Measurements from ENCODE around the gene TANGO6.
"Not testable (repeated sequence)": the region's sequence is repeated elsewhere in the genome, so short reads cannot be mapped to it uniquely, and the experiment has no call there.

Gene TANGO6

GRCh38 chr16:68843482-68844210 is at the start of gene TANGO6:
Gene TANGO6, plus strand, starts transcription at chr16:68843531. Its CDS starts 87 bp downstream, at chr16:68843618.
- in situ Hi-C loops (cut with MboI; ENCODE audit: low sequenced_read_pairs): no loop called here

- in situ Hi-C loops (cut with MboI; ENCODE audit: low sequenced_read_pairs): no loop called here
These were observed 44.9 kb upstream of the TANGO6 start for GRCh38 chr16:68798398-68798797.

DNA sequence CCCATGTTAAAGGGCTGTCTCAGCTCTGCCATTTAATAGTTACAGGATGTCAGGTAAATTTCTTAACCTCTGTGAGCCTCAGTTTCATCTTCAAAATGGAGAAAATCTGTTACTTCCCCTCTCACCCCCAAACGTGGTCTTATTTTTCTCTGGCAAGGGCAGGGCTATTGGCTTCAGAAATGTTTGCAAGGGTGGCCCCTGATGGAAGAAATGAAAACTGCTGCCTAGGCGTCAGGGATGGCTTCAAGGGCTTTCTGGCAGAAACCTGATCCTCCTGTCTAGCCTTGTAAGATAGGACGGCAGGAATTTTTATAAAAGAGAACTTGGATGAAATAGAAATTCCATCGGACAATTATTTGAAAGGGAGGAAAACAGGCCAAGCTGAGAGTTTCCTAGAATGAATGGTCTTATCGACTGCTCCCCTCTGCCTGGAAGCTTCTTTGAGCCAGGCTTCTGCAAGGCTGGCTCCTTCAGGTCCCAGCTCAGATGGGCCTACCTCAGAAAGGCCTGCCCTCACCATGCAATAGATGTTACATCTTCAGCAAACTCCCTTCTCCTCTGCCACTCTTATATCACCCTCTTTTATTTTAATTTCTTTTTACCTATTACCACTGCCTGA is 43.0 kb upstream of the TANGO6 start:
- in situ Hi-C loops (cut with MboI; ENCODE audit: low sequenced_read_pairs): no loop called here

DNA sequence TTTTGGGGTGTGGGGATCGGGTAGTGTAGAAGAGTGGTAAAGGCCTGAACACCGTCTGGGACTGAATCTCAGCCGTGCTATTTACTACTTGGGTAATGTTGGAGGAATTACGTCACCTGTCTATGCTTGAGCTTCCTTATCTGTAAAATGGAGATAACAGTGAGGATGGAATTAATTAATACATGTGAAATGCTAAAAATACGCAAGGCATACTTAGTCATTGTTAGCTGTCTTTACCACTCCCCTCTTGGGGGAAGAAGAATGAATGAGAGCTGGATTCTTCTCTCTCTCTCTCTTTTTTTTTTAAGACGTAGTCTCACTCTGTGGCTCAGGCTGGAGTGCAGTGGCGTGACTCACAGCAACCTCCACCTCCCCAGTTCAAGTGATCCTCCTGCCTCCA is 41.1 kb upstream of the TANGO6 start:
- in situ Hi-C loops (cut with MboI; ENCODE audit: low sequenced_read_pairs): no loop called here

DNA sequence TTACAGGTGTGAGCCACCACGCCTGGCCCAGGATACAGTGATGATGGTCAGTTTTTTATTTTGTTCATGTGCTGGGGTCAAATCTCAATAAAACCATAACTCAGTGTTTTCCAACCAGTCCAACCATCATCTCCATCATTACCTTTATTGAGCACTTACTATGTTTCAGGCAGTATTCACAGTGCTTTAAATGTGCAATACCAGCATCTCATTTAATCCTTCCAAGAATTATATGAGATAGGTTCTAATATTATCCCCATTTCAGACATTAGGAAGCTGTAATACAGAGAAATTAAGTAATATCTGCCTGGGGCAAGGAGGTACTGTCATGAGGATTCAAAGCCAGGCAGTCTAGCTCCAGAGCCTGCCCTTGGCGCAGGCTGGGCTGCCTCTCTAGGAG is 36.9 kb upstream of the TANGO6 start:
- in situ Hi-C loops (cut with MboI; ENCODE audit: low sequenced_read_pairs): no loop called here

GRCh38 chr16:68806981-68807380 is 36.4 kb upstream of the TANGO6 start:
- in situ Hi-C loops (cut with MboI; ENCODE audit: low sequenced_read_pairs): no loop called here

- in situ Hi-C loops (cut with MboI; ENCODE audit: low sequenced_read_pairs): no loop called here
These were observed 28.8 kb upstream of the TANGO6 start for GRCh38 chr16:68814516-68814915.

- in situ Hi-C loops (cut with MboI; ENCODE audit: low sequenced_read_pairs): no loop called here
These were observed 19.8 kb upstream of the TANGO6 start for GRCh38 chr16:68823401-68824135.

DNA sequence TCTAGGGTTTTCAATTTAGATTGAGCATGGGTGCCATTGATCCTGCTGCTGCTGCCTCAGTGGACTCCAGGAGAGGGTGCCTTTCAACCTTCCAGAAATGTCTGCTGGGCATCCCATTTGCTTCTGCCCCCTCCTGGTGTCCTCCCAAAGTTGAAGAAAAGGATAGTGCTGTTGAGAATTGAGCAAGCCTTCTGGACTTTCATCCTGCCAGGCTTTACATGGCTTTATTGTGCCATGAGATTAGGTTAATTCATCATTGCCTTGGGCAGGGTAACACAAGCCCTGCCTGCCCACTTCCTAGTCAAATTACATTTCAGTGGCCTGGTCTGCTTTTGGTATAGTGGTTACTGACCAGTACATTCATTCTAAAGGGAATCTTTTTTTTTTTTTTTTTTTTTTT is 17.9 kb upstream of the TANGO6 start:
- in situ Hi-C loops (cut with MboI; ENCODE audit: low sequenced_read_pairs): no loop called here

GRCh38 chr16:68826652-68827051 is 16.7 kb upstream of the TANGO6 start:
- in situ Hi-C loops (cut with MboI; ENCODE audit: low sequenced_read_pairs): no loop called here

- in situ Hi-C loops (cut with MboI; ENCODE audit: low sequenced_read_pairs): no loop called here
These were observed 10.1 kb upstream of the TANGO6 start for GRCh38 chr16:68833251-68833650.

- in situ Hi-C loops (cut with MboI; ENCODE audit: low sequenced_read_pairs): no loop called here
These were observed 8.8 kb upstream of the TANGO6 start for GRCh38 chr16:68834550-68834949.

DNA sequence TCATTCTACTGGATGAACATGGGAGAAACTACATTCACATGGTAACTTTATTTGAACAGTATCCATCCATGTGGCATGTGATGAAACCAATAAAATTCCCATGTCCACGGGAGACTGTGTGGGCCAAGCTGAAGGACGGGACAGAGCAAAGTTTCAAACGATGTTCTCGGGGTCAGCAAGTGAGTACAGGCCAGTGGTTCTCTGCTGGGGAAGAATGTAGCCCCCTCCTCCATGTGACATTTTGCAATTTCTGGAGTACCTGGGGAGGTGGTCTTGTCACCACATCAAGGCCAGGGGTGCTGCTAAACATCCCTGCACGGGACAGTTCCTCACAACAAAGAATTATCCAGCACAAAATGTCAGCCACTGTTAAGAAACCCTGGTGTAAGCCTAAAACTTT is 7.4 kb upstream of the TANGO6 start:
- in situ Hi-C loops (cut with MboI; ENCODE audit: low sequenced_read_pairs): no loop called here

- in situ Hi-C loops (cut with MboI; ENCODE audit: low sequenced_read_pairs): no loop called here
These were observed 3.5 kb upstream of the TANGO6 start for GRCh38 chr16:68839831-68840230.

DNA sequence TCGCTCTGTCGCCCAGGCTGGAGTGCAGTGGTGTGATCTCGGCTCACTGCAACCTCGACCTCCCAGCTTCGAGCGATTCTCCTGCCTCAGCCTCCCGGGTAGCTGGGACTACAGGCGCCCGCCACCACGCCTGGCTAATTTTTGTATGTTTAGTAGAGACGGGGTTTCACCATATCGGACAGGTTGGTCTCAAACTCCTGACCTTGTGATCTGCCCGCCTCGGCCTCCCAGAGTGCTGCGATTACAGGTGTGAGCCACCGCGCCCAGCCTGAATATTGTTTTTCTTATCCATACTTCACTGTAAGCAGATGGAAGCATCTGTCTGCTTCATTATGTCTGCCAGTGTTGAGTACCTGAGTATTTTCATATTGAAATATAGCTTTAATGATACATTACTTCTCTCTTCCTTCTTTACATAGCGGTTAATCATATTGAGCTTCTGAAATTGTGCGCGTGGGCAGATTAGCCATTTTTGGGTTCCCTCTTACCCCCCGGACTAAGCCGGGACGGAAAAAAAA is 308 bp upstream of the TANGO6 start:
- in situ Hi-C loops (cut with MboI; ENCODE audit: low sequenced_read_pairs): not testable (repeated sequence)

GRCh38 chr16:68844211-68844564 is 857 bp downstream of the TANGO6 start:
- in situ Hi-C loops (cut with MboI; ENCODE audit: low sequenced_read_pairs): no loop called here

DNA sequence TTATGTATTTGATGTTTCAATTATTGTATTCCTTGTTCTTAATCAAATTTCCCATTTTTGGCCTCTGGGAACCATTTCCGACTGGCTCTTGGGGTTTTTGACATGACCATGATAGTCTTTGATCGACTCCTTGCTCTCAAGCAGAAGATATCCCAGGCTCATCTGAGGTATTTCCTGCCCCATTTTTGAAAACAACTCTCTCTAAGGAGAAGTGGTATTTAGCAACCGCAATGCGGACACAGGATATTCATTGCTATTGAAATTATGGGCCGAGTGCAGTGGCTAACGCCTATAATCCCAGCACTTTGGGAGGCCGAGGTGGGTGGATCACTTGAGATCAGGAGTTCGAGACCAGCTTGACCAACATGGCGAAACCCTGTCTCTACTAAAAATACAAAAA is 5.5 kb downstream of the TANGO6 start:
- in situ Hi-C loops (cut with MboI; ENCODE audit: low sequenced_read_pairs): no loop called here

- in situ Hi-C loops (cut with MboI; ENCODE audit: low sequenced_read_pairs): no loop called here
These were observed 7.2 kb downstream of the TANGO6 start for GRCh38 chr16:68850481-68850880.

DNA sequence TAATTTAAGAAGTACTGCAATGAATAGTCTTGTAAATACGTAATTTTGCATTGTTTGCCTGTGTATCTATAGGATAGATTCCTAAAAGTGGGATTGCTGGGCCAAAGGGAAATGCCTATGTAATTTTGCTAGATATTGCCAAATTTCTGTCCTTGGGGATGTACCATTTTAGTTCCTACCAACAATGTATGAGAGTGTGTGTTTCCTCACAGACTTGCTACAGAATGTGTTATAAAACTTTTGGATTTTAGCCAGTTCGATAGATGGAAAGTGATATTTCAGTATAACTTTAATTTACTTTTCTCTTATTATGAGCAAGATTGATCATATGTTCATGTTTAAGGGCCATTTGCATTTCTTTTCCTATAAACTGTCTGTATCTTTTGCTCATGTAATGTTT is 8.3 kb downstream of the TANGO6 start:
- in situ Hi-C loops (cut with MboI; ENCODE audit: low sequenced_read_pairs): no loop called here

DNA sequence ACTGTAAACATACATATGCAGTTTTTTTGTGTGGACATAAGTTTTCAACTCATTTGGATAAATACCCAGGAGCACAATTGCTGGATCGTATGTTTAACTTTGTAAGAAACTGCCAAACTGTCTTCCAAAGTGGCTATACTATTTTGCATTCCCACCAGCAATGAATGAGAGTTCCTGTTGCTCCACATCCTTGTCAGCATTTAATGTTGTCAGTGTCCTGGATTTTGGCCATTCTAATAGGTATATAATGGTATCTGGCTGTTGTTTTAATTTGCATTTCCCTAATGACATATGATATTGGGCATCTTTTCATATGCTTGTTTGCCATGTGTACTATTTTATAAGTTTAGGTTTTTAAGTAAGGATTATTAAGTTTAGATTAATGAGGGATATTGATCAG is 14.1 kb downstream of the TANGO6 start:
- in situ Hi-C loops (cut with MboI; ENCODE audit: low sequenced_read_pairs): no loop called here

- in situ Hi-C loops (cut with MboI; ENCODE audit: low sequenced_read_pairs): no loop called here
These were observed 16.5 kb downstream of the TANGO6 start for GRCh38 chr16:68859828-68860227.
